Activated T-cell treated with anti-CD3 and anti-CD28 coated beads for 24 hours (primary cell): ENCODE results near the gene AMER2.
"Not testable (repeated sequence)": the region's sequence is repeated elsewhere in the genome, so short reads cannot be mapped to it uniquely, and the experiment has no call there.

Experiments used
- DNase-seq: peaks from one replicate; pipeline ENCODE4 v3.0.0-alpha.2; 2020; ENCODE audit warnings: low read depth

AMER2 gene

GRCh38 chr13:25181597-25181996 lies 9.5 kb upstream of the AMER2 start:
- no peak for DNase-seq

DNA sequence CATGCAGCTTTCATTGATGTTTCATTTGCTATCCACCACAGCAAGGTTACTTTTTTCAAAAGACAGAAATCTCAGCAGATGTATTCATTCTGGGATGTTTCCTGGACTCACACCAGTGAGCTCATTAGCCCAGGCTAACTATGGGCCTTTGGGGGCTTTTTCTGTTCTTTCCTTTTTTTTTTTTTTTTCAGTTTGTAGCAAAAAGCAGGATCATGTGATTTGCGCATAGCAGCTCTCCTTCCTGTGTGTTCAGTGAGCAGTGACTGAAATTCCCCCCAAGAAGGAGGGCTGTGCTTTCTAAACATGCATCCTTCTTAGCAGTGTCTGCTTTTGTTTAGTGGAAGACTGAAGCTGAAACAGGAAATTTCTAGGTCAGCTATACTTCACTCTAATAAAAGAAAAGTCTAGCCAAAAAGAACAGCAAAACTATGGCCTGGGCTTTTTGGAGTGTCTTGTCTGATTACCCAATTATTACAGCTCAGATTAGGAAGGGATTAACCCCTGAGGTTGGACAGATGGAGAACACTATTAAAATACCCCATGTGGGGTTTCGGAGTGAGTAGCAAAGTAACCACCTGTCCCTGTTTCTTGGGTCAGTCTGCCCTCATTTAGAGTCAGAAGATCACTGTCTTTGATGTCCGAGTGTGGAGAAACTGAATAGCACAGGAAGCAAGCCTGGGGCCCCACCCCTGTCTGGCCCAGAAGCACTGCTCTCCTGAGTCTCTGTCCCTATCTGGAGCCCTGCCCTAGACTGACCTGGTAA lies 8.9 kb upstream of the AMER2 start:
- DNase-seq = no peak

GRCh38 chr13:25179832-25180774 lies 8.0 kb upstream of the AMER2 start:
- no peak for DNase-seq

DNA sequence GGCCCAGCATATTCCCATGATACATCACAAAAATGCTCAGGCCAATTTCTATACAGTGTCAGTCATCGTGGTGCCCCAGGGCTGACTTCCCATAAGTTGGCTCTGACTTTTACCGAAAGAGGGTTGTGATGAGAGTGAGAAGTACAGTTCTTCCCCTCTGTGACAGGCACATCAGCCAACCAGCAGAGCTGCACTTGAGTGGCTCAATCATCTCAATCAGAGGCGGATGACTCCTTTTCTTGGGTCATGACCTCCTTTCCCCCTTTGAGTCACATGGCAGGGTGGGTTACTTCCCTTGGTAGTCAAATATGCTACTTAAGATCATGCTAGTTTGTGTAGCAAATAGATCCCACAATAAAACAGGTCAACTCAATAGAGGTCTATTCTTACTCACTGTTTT lies 6.9 kb upstream of the AMER2 start:
- no peak for DNase-seq

GRCh38 chr13:25178070-25178469 lies 6.0 kb upstream of the AMER2 start:
- DNase-seq = no peak

GRCh38 chr13:25177636-25178035 lies 5.5 kb upstream of the AMER2 start:
- DNase-seq = no peak

DNA sequence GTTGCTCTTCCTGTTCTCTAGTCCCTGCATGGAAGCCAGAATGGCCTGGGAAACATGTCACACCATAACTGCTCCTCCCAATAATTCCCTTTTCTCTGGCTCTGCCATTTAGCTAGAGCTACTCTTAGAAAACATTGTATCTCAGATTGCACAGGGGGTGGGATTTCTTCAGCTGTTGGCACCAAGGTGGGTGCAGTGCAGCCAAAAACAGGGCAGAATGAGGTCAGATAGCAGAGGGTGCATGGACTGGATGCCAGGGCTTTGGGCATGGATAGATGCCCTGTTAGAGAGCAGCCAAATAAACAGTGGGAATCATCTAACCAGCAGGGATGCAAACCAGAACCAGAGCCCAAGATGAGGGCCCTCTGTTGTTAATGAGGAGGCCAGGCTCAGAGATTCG lies 4.9 kb upstream of the AMER2 start:
- no peak for DNase-seq

DNA sequence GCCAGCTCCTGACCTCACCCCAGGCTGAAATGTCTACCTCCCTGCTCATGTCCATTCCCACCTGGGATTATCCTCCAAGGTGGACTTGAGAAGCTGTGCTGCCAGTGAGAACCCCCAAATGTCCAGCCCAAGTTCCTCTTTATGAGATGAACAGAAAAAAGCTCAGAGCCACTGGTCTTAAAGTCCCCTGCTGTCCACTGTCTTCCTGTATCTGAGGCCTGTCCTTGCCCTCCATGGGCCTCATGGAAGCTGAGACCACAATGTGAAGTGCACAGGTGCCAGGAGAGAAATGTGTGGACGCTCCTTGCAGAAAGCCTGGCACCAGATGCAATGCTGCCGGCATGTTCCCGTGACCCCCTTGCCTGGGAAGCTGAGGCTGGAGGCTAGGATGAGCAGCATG lies 3.3 kb upstream of the AMER2 start:
- no peak for DNase-seq

DNA sequence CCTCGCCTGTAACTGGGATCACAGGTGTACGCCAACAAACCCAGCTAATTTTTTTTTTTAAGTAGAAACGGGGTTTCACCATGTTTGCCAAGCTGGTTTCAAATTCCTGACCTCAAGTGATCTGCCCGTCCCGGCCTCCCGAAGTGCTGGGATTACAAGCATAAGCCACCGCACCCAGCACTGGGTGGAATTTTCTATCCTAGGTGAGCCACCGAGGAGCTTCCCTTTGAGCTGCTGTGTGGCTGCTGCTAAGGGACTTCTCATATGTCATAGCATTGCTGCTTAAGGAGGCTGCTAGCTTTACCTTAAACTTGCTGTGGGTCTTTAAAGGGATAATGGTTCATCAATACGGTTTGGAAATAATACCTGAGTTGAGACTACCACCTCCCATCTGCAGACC lies 2.9 kb upstream of the AMER2 start:
- no peak for DNase-seq

DNA sequence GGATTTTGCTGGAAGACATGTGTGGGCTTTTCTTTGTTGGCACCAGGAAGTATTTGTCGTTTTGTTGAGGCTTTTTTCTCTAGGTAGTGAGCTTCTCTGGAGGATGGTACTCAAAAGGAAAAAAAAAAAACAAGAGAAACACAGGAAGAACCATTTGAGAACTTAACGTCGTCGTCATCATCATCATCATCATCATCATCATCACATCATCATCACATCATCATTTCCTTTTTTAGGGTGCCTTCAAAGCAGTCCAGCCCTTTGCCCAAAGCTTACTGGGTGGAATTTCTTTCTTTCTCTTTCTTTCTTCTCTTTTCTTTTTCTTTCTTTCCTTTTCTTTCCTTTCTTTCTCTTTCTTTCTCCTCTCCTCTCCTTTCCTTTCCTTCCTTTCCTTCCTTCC lies 2.2 kb upstream of the AMER2 start:
- DNase-seq = no peak

GRCh38 chr13:25172303-25172630 lies 179 bp upstream of the AMER2 start:
- DNase-seq = no peak

GRCh38 chr13:25171170-25171516 lies 945 bp downstream of the AMER2 start:
- no peak for DNase-seq

DNA sequence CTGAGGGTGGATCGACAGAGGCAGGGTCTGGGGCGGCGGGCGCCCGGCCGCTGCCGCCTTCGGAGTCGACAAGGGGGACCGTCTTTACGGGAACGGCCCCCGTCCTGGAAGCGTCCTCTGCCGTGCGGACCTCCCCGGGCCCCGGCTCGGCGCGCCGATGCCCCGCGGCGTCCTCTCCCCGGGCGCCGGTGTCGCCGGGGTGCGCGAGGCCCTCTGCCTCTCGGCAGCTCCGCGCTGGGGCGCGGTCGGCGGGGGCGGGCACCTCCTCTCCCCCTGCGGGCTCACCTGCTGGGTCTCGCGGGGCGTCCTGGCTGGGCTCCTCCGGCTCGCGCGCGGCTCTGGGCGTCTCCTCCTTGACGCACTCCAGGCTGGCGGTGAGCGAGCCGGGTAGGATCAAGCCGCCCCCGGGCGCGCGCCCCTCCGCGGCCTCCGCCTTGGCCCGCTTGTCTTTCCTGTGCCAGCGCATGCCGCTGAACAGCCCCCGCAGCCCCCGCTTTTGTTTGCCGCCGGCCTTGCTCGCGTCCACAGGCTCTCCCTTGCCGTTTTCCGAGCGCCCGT lies 1.5 kb downstream of the AMER2 start:
- no peak for DNase-seq

DNA sequence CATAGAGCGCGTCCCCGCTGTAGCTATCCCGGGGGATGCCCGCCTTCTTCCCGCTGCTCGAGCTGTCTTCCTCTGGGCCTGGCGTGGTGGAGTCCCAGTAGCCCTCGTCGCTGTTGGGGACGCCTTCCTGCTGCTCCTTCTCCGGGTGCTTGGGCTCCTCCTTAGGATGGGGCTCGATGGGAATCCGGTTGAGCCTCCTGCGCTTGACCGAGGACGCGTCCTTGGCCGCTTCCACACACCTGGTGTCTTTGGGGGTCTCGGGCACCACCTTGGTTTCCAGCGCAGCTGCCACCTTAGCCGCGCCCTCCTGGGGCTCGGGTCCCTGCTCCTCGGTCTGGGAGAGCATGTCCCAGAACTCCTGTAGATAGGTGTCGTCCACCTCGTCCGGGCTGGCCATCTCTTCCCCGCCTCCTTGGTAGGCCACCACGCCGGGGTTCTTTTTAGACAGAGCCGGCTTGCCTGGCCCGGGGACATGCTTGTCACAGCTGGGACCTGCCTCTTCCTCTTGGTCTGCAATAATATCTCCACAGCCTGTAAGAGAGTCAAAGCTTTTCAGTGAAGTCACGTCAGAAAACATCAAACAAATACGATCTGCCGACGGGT lies 2.0 kb downstream of the AMER2 start:
- DNase-seq = no peak

- DNase-seq = no peak
Measured at GRCh38 chr13:25169356-25169755, 2.7 kb downstream of the AMER2 start.

DNA sequence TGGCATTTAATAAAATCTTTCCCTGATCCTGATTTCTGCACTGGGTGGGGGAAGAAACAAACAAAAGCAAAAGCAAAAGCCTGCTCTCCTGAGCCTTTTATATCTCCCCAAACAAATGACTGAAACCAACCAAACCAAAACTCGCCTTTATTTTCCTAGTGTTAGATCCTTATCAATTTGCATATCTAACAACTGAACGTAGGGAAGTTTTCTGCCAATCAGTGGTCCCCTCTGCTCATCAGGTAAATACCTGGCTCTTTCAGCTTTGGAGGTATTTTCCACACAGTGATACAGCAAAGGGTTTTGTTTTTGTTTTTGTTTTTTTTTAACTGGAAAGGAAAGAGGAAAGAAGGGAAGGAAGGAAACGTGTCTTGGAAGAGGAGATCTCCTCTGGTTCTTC lies 3.3 kb downstream of the AMER2 start:
- DNase-seq = no peak

DNA sequence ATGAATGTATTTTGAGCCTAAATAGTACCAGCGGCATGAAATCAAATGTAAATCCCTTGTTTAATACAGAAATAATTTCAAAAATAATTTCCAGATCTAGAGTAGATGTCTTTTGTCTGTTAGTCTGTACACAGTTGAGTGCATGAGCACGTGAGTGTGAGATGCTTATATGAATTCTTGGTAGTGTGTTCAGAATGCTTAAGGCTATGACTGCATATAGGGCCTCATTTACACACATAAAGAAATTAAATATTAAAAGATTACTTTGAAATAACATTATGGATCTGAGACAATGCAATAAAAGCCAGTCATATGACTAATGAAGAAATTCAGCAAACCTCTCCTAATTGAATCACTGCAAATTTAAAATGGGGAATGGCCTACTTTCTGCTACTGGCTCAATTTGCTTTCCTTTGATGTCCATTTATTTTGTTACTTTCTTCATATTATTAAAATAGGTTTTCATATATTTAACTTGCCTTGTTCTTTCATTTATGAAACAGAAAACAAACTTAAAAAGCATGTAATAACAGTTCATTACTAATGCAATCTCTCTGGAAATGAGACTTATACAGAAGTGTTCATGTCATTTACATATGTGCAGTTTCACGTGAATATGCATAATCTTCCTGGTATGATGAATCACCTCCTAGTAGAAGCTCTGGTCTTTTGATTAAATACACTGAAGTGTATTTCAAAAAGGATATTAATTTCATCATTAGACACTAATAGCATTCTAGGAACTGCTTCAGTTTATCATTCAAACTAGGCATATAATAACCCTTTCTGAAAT lies 4.5 kb downstream of the AMER2 start:
- no peak for DNase-seq

DNA sequence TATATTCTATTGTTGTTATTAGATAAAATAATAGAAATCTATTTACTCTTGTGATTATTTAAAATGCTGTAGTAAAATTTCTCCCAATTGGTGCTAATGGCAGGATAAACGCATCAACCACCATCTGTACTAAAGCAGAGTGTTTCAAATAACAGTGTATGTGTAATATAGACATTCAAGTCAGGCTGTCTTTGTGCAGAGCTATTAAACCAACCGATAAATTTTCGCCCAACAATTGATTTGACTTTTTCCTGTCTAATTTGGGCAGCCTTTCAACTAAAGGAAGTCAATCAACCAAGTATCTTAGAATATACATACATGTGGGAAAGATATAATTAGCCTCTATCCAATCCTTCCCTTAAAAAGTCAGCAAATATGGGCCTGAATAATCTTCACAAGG lies 5.8 kb downstream of the AMER2 start:
- DNase-seq = no peak

DNA sequence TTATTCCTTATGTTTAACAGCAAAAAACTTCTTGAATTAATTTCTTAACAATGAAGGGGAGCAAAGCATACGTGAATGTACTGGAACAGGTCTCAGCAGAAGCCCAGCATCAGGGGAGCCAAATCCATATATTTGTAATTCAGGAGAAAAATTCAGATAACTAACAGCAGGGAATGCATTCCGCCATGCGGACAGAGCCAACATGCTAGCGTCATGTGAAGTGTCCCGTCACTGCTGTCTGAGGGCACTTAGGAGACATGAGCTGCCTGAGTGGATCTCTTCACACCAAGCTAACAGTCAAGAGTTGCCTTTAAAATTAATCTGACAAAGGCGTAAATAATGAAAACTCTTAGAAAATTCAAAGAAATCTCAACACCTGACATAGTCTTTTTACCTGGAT lies 6.4 kb downstream of the AMER2 start:
- DNase-seq = no peak

DNA sequence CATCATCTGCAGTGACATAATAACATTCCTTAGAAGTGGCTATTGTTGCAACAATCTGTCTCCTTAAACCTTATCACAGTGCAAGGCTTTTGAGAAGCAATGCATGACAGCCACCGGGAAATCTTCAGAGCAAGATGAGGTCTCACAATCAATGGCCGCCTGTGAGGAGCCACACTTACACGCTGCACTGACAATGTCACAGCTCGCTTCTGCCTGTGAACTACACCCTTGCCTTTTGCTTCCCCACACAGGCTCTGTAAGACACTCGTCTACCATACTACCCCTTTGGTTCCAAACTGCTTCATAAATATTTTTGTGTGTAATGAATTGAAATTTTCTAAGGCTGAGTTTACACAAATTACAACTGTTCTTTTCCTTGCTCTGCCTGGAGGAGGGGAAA lies 6.9 kb downstream of the AMER2 start:
- DNase-seq = not testable (repeated sequence)

GRCh38 chr13:25157681-25158080 lies 14.4 kb downstream of the AMER2 start:
- DNase-seq = no peak

DNA sequence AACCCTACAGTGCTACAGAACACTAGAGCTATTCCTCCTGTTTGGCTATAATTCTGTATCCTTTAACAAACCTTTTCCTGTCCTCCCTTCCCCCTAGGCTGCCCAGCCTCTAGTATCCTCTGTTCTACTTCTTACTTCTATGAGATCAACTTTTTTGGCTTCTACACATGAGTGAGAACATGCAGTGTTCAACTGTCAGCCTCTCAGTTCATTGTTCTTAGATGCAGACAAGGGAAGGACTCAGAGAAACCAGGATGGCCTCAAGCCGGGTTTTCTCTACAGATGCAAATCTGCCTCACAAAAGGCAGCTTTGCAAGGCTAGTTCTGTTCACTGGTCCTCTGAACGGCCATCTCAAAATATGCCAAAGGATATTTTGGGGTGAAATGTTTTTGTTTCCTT lies 18.4 kb downstream of the AMER2 start:
- no peak for DNase-seq
